ENCODE results near the gene UCP2.
"Not testable (repeated sequence)": the region's sequence is repeated elsewhere in the genome, so short reads cannot be mapped to it uniquely, and the experiment has no call there.

The UCP2 gene

GRCh38 chr11:73995731-73996130, 13.1 kb upstream of the UCP2 start:
- no peak for DNase-seq (ENCODE audit: low read depth in 2 of 2)

GRCh38 chr11:73995247-73995646, 12.6 kb upstream of the UCP2 start:
- no peak for DNase-seq (ENCODE audit: low read depth in 2 of 2)

- no peak for DNase-seq (ENCODE audit: low read depth in 2 of 2)
These were observed 8.9 kb upstream of the UCP2 start for GRCh38 chr11:73991471-73992006.

- DNase-seq (ENCODE audit: low read depth in 2 of 2), result no peak
These were observed 8.1 kb upstream of the UCP2 start for GRCh38 chr11:73990730-73991129.

- DNase-seq (ENCODE audit: low read depth in 2 of 2), result no peak
These were observed 6.5 kb upstream of the UCP2 start for GRCh38 chr11:73989156-73989555.

- DNase-seq (ENCODE audit: low read depth in 2 of 2), result no peak
These were observed 5.6 kb upstream of the UCP2 start for GRCh38 chr11:73988227-73988626.

- not testable (repeated sequence) for DNase-seq (ENCODE audit: low read depth in 2 of 2)
These were observed 3.0 kb upstream of the UCP2 start for GRCh38 chr11:73985661-73986060.

- DNase-seq (ENCODE audit: low read depth in 2 of 2), result no peak
These were observed 1.3 kb upstream of the UCP2 start for GRCh38 chr11:73983741-73984538.

GRCh38 chr11:73982990-73983740, 522 bp upstream of the UCP2 start:
- peak; percentile 83 to 84 for DNase-seq (ENCODE audit: low read depth in 2 of 2)

GRCh38 chr11:73981051-73981805, 1.4 kb downstream of the UCP2 start:
- no peak for DNase-seq (ENCODE audit: low read depth in 2 of 2)

- peak; percentile 40 to 58 for DNase-seq (ENCODE audit: low read depth in 2 of 2)
These were observed 2.4 kb downstream of the UCP2 start for GRCh38 chr11:73980001-73980961.

GRCh38 chr11:73978576-73979086, 4.0 kb downstream of the UCP2 start:
- no peak for DNase-seq (ENCODE audit: low read depth in 2 of 2)

GRCh38 chr11:73977856-73978519, 4.7 kb downstream of the UCP2 start:
- DNase-seq (ENCODE audit: low read depth in 2 of 2), result no peak

- no peak for DNase-seq (ENCODE audit: low read depth in 2 of 2)
These were observed 6.0 kb downstream of the UCP2 start for GRCh38 chr11:73976451-73977151.

GRCh38 chr11:73975479-73975757, 7.2 kb downstream of the UCP2 start:
- no peak for DNase-seq (ENCODE audit: low read depth in 2 of 2)

- DNase-seq (ENCODE audit: low read depth in 2 of 2), result no peak
These were observed 7.8 kb downstream of the UCP2 start for GRCh38 chr11:73974604-73975478.

- DNase-seq (ENCODE audit: low read depth in 2 of 2), result no peak
These were observed 9.8 kb downstream of the UCP2 start for GRCh38 chr11:73972620-73973449.

- no peak for DNase-seq (ENCODE audit: low read depth in 2 of 2)
These were observed 10.5 kb downstream of the UCP2 start for GRCh38 chr11:73972187-73972586.
